Neural cell (in vitro differentiated cells): ENCODE measurements around the gene BET1. TPM values are rescaled to one million over a fixed set of nuclear protein-coding genes. Genes with fewer than 3 reads are reported as not detected.

Experiments used
- H2AFZ ChIP-seq: fragments of 200-600, 300-800 bp; sonication (generic), shearing (Covaris generic); 2 replicates; pipeline ENCODE4 v1.6.0; 2014; ENCODE audit warnings: low read depth, mild to moderate bottlenecking, antibody characterized with exemption, low read length, moderate library complexity
- H3F3A ChIP-seq: fragments of 200-600 bp; shearing (Covaris generic); 2 replicates; pipeline ENCODE4 v1.6.1; 2016; ENCODE audit warnings: mild to moderate bottlenecking, moderate library complexity, mixed read lengths, antibody characterized with exemption, low read length; ENCODE audit not compliant: insufficient read depth, poor library complexity, severe bottlenecking
- H3K27ac ChIP-seq: fragments of 200-600, 300-800 bp; sonication (generic), shearing (Covaris generic); 2 replicates; pipeline ENCODE4 v1.5.1; 2014; ENCODE audit warnings: mild to moderate bottlenecking, low read length, moderate library complexity
- H3K27me3 ChIP-seq: fragments of 300-800, 200-600 bp; sonication (generic), shearing (Covaris generic); 2 replicates; pipeline ENCODE4 v1.6.0; 2014; ENCODE audit warnings: mild to moderate bottlenecking, low read depth, low read length, moderate library complexity; ENCODE audit not compliant: insufficient read depth
- H3K36me3 ChIP-seq: fragments of 300-800, 200-600 bp; sonication (generic), shearing (Covaris generic); 2 replicates; pipeline ENCODE4 v1.5.1; 2014; ENCODE audit warnings: mild to moderate bottlenecking, antibody characterized with exemption, low read length, moderate library complexity; ENCODE audit not compliant: insufficient read depth
- H3K4me2 ChIP-seq: fragments of 300-800, 200-600 bp; sonication (generic), shearing (Covaris generic); 2 replicates; pipeline ENCODE4 v1.6.0; 2014; ENCODE audit warnings: mild to moderate bottlenecking, low read length
- H3K4me3 ChIP-seq: fragments of 300-800, 200-600 bp; sonication (generic), shearing (Covaris generic); 2 replicates; pipeline ENCODE4 v1.5.1; 2014; ENCODE audit warnings: mild to moderate bottlenecking, low read length, moderate library complexity
- H3K79me2 ChIP-seq: fragments of 200-600 bp; shearing (Covaris generic); replicated peaks from 2 replicates; pipeline ENCODE4 v1.6.0; 2014; ENCODE audit warnings: mild to moderate bottlenecking, low read length, moderate library complexity; ENCODE audit not compliant: insufficient read depth
- H3K9ac ChIP-seq: fragments of 300-800, 200-600 bp; sonication (generic), shearing (Covaris generic); 2 replicates; pipeline ENCODE4 v1.6.1; 2016; ENCODE audit warnings: mild to moderate bottlenecking, low read length, mixed read lengths
- H3K9me2 ChIP-seq: fragments of 200-600 bp; shearing (Covaris generic); 2 replicates; pipeline ENCODE4 v1.6.1; 2016; ENCODE audit warnings: mild to moderate bottlenecking, low read length, mixed read lengths; ENCODE audit not compliant: insufficient read depth
- H3K9me3 ChIP-seq: fragments of 200-600, 300-800 bp; sonication (generic), shearing (Covaris generic); 2 replicates; pipeline ENCODE4 v1.6.1; 2016; ENCODE audit warnings: mild to moderate bottlenecking, mixed run types, low read length, moderate library complexity, mixed read lengths
- H4K20me1 ChIP-seq: fragments of 200-600 bp; shearing (Covaris generic); 2 replicates; pipeline ENCODE4 v1.6.1; 2016; ENCODE audit warnings: mild to moderate bottlenecking, mixed run types; ENCODE audit not compliant: insufficient read depth
- EP300 ChIP-seq: fragments of 450-650 bp; conservative IDR thresholded peaks from 2 replicates; pipeline ENCODE4 v1.6.1; 2014; ENCODE audit warnings: antibody characterized with exemption, mild to moderate bottlenecking, moderate library complexity; ENCODE audit not compliant: poor library complexity, severe bottlenecking
- EZH2 ChIP-seq: fragments of 200-600, 300-800 bp; shearing (Covaris generic), sonication (generic); IDR thresholded peaks from 2 replicates; pipeline ENCODE4 v1.6.1; 2014; ENCODE audit warnings: antibody characterized with exemption, low read length, borderline replicate concordance, mild to moderate bottlenecking; ENCODE audit not compliant: insufficient read depth, poor library complexity, severe bottlenecking
- MXI1 ChIP-seq: fragments of 450-650 bp; conservative IDR thresholded peaks from 2 replicates; pipeline ENCODE4 v1.6.1; 2014; ENCODE audit warnings: antibody characterized with exemption, mild to moderate bottlenecking; ENCODE audit not compliant: poor library complexity, severe bottlenecking
- POLR2AphosphoS5 ChIP-seq: IDR thresholded peaks from 2 replicates; pipeline ENCODE4 v1.6.1; 2012
- RAD21 ChIP-seq: fragments of 450-650 bp; conservative IDR thresholded peaks from 2 replicates; pipeline ENCODE4 v1.6.1; 2014; ENCODE audit warnings: antibody characterized with exemption, mild to moderate bottlenecking, moderate library complexity
- SMC3 ChIP-seq: fragments of 450-650 bp; conservative IDR thresholded peaks from 2 replicates; pipeline ENCODE4 v1.6.1; 2014; ENCODE audit warnings: antibody characterized with exemption, mild to moderate bottlenecking, moderate library complexity; ENCODE audit not compliant: poor library complexity
- TAF1 ChIP-seq: IDR thresholded peaks from 2 replicates; pipeline ENCODE4 v1.6.1; 2012; ENCODE audit warnings: low read depth
- polyA plus RNA-seq: library from polyadenylated mRNA; depleted of rRNA; stranded (reverse); fragments of >200 nt; gene quantifications from 2 replicates; pipeline ENCODE4 v1.2.3, GENCODE V29; 2014
- TF ChIP-seq, protein P1 (sequence below): IDR thresholded peaks from 2 replicates; pipeline ENCODE4 v1.6.1; 2012; ENCODE audit warnings: borderline replicate concordance
- TF ChIP-seq, protein P2 (sequence below): fragments of 450-650 bp; IDR thresholded peaks from 2 replicates; pipeline ENCODE4 v1.5.1; 2014; ENCODE audit warnings: antibody characterized with exemption, mild to moderate bottlenecking, moderate library complexity; ENCODE audit not compliant: poor library complexity, severe bottlenecking

Gene BET1
- polyA plus RNA-seq, 1 donor from 2014 or later, result 49.9 TPM

- Histone ChIP-seq H3K9me2 (no peaks in the 10 kb centered on the region), H3K9ac (no peak overlapping the region), H3K36me3 (no peaks in the 10 kb centered on the region), H3K4me3 (no peak overlapping the region), H4K20me1 (no peaks in the 10 kb centered on the region), H3K27me3 (no peaks in the 10 kb centered on the region), H3K4me2 (no peak overlapping the region), H3K79me2 (no peaks in the 10 kb centered on the region), H2AFZ (no peak overlapping the region), H3K9me3 (no peaks in the 10 kb centered on the region), H3F3A (no peaks in the 10 kb centered on the region), H3K27ac (no peak overlapping the region)
- no peak for TF ChIP-seq RAD21
- TF ChIP-seq EP300, result no peak
- no peak for TF ChIP-seq TAF1
- no peak for TF ChIP-seq MXI1
- TF ChIP-seq SMC3, result no peak
- TF ChIP-seq POLR2AphosphoS5, result no peak
- TF ChIP-seq, protein P1, sequence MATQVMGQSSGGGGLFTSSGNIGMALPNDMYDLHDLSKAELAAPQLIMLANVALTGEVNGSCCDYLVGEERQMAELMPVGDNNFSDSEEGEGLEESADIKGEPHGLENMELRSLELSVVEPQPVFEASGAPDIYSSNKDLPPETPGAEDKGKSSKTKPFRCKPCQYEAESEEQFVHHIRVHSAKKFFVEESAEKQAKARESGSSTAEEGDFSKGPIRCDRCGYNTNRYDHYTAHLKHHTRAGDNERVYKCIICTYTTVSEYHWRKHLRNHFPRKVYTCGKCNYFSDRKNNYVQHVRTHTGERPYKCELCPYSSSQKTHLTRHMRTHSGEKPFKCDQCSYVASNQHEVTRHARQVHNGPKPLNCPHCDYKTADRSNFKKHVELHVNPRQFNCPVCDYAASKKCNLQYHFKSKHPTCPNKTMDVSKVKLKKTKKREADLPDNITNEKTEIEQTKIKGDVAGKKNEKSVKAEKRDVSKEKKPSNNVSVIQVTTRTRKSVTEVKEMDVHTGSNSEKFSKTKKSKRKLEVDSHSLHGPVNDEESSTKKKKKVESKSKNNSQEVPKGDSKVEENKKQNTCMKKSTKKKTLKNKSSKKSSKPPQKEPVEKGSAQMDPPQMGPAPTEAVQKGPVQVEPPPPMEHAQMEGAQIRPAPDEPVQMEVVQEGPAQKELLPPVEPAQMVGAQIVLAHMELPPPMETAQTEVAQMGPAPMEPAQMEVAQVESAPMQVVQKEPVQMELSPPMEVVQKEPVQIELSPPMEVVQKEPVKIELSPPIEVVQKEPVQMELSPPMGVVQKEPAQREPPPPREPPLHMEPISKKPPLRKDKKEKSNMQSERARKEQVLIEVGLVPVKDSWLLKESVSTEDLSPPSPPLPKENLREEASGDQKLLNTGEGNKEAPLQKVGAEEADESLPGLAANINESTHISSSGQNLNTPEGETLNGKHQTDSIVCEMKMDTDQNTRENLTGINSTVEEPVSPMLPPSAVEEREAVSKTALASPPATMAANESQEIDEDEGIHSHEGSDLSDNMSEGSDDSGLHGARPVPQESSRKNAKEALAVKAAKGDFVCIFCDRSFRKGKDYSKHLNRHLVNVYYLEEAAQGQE, result no peak
- TF ChIP-seq, protein P2, sequence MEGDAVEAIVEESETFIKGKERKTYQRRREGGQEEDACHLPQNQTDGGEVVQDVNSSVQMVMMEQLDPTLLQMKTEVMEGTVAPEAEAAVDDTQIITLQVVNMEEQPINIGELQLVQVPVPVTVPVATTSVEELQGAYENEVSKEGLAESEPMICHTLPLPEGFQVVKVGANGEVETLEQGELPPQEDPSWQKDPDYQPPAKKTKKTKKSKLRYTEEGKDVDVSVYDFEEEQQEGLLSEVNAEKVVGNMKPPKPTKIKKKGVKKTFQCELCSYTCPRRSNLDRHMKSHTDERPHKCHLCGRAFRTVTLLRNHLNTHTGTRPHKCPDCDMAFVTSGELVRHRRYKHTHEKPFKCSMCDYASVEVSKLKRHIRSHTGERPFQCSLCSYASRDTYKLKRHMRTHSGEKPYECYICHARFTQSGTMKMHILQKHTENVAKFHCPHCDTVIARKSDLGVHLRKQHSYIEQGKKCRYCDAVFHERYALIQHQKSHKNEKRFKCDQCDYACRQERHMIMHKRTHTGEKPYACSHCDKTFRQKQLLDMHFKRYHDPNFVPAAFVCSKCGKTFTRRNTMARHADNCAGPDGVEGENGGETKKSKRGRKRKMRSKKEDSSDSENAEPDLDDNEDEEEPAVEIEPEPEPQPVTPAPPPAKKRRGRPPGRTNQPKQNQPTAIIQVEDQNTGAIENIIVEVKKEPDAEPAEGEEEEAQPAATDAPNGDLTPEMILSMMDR, result no peak
- TF ChIP-seq EZH2, result no peak
These were observed 16.9 kb downstream of the BET1 start for GRCh38 chr7:93987297-93987696.

GRCh38 chr7:93985101-93985500, 19.1 kb downstream of the BET1 start:
- no peak overlapping the region for H3K9ac ChIP-seq
- H3F3A ChIP-seq, result no peaks in the 10 kb centered on the region
- no peaks in the 10 kb centered on the region for H3K36me3 ChIP-seq
- H3K27ac ChIP-seq, result no peak overlapping the region
- no peaks in the 10 kb centered on the region for H4K20me1 ChIP-seq
- no peak overlapping the region for H3K4me3 ChIP-seq
- H2AFZ ChIP-seq, result no peak overlapping the region
- no peaks in the 10 kb centered on the region for H3K27me3 ChIP-seq
- H3K4me2 ChIP-seq, result no peak overlapping the region
- no peaks in the 10 kb centered on the region for H3K79me2 ChIP-seq
- H3K9me2 ChIP-seq, result no peaks in the 10 kb centered on the region
- H3K9me3 ChIP-seq, result no peaks in the 10 kb centered on the region
- TF ChIP-seq, protein P1, result no peak
- no peak for TF ChIP-seq TAF1
